Measurements from ENCODE around the gene NRCAM. TPM values are rescaled to one million over a fixed set of nuclear protein-coding genes. Genes with fewer than 3 reads are reported as not detected.

NRCAM gene
- polyA plus RNA-seq, 3 donors: not detected

DNA sequence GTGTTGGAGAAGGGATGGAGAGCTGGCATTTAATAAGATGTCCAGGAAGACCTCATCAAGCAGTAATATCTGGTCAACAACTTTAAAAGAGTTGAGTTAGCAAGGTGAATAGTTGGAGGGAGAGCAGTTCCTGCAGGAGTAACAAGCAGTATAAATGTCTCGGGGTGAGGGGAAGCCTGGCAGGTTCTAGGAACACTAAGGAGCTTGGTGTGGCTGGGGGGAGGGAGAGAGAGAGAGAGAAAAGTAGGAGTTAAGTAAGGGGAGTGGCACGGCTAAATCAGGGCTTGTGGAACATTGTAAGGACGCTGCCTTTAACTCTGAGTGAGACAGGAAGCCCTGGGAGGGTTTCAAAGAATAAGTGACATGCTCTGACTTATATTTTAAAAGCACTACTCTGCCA is 304.0 kb downstream of the NRCAM start:
- Mint-ChIP-seq H3K27me3 (ENCODE audit: low read depth in 3 of 3) (peaks cover 4 to 15% (median 7%) of the 10 kb centered on the region in 3 donors), H3K9me3 (no peaks in the 10 kb centered on the region), H3K4me3 (no peak overlapping the region), H3K27ac (no peak overlapping the region), H3K4me1 (peaks cover 9% of the 10 kb centered on the region), H3K36me3 (no peaks in the 10 kb centered on the region)
- no peaks in the 10 kb centered on the region for H3K9me3 ChIP-seq (replicated peaks in 1 of 2; ENCODE audit: control insufficient read depth in 1 of 2, insufficient read depth in 1 of 2, low read length in 2 of 2)
- no peaks in the 10 kb centered on the region for H3K79me2 ChIP-seq (ENCODE audit: insufficient read depth, low read length)
- H3K27me3 ChIP-seq (ENCODE audit: control insufficient read depth in 2 of 2, insufficient read depth in 2 of 2, low read length in 2 of 2): peaks cover 5 to 6% of the 10 kb centered on the region in 2 donors
- no peak overlapping the region for H3K4me2 ChIP-seq (replicated peaks; ENCODE audit: extremely low read depth, low read length, poor library complexity, severe bottlenecking)
- no peak overlapping the region for H3K9ac ChIP-seq (ENCODE audit: insufficient read depth, low read length, poor library complexity, severe bottlenecking)
- WGBS (ENCODE audit: insufficient coverage): 75% methylated on average over 3 of the region's 3 CpGs
- TF ChIP-seq, protein P1, sequence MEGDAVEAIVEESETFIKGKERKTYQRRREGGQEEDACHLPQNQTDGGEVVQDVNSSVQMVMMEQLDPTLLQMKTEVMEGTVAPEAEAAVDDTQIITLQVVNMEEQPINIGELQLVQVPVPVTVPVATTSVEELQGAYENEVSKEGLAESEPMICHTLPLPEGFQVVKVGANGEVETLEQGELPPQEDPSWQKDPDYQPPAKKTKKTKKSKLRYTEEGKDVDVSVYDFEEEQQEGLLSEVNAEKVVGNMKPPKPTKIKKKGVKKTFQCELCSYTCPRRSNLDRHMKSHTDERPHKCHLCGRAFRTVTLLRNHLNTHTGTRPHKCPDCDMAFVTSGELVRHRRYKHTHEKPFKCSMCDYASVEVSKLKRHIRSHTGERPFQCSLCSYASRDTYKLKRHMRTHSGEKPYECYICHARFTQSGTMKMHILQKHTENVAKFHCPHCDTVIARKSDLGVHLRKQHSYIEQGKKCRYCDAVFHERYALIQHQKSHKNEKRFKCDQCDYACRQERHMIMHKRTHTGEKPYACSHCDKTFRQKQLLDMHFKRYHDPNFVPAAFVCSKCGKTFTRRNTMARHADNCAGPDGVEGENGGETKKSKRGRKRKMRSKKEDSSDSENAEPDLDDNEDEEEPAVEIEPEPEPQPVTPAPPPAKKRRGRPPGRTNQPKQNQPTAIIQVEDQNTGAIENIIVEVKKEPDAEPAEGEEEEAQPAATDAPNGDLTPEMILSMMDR (IDR thresholded peaks at IDR 0.05): no peak
- H2AFZ ChIP-seq (ENCODE audit: insufficient read depth, low read depth, low read length, poor library complexity, severe bottlenecking): no peak overlapping the region
- H3K27ac ChIP-seq (ENCODE audit: low read depth in 1 of 2, low read length in 2 of 2): no peak overlapping the region
- H3K4me3 ChIP-seq (replicated peaks in 1 of 3; ENCODE audit: low read depth in 2 of 3, low read length in 3 of 3): no peak overlapping the region
- H3K36me3 ChIP-seq (replicated peaks in 1 of 2; ENCODE audit: control insufficient read depth in 1 of 2, insufficient read depth in 2 of 2, low read length in 2 of 2): no peaks in the 10 kb centered on the region
- DNase-seq: no peak
- no peaks in the 10 kb centered on the region for H4K20me1 ChIP-seq (ENCODE audit: insufficient read depth, low read length)
- H3K4me1 ChIP-seq (ENCODE audit: control insufficient read depth in 1 of 2, insufficient read depth in 2 of 2, low read length in 2 of 2): peaks cover 5 to 9% of the 10 kb centered on the region in 2 donors
- intact Hi-C loops (cut with micrococcal nuclease): no loop called here

DNA sequence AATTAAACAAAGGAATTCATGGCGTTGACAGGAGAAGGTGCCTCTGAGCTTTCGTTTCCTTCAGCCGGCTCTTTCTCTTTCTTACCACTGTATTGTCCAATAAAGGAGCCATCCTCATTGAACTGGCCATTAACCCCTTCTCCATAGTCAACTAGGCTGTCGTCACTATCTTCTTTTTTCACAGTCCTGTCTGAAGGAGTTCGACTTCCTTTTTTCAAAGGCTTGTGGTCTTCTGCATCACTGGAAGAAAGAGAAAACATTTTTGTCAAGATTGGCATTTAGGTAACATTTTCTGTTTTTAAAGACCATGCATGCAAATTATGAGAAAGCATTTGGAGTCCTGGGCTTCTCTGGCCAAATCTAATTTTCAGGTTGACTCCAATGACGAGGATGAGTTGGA is 306.3 kb downstream of the NRCAM start:
- Histone ChIP-seq H3K4me3 (replicated peaks in 1 of 3; ENCODE audit: low read depth in 2 of 3, low read length in 3 of 3) (no peak overlapping the region), H4K20me1 (ENCODE audit: insufficient read depth, low read length) (no peaks in the 10 kb centered on the region), H3K9me3 (replicated peaks in 1 of 2; ENCODE audit: control insufficient read depth in 1 of 2, insufficient read depth in 1 of 2, low read length in 2 of 2) (no peaks in the 10 kb centered on the region), H3K27me3 (ENCODE audit: control insufficient read depth in 2 of 2, insufficient read depth in 2 of 2, low read length in 2 of 2) (peaks cover 3 to 5% of the 10 kb centered on the region in 2 donors), H3K4me1 (ENCODE audit: control insufficient read depth in 1 of 2, insufficient read depth in 2 of 2, low read length in 2 of 2) (no peaks in the 10 kb centered on the region), H2AFZ (ENCODE audit: insufficient read depth, low read depth, low read length, poor library complexity, severe bottlenecking) (no peak overlapping the region), H3K27ac (ENCODE audit: low read depth in 1 of 2, low read length in 2 of 2) (no peak overlapping the region), H3K4me2 (replicated peaks; ENCODE audit: extremely low read depth, low read length, poor library complexity, severe bottlenecking) (no peak overlapping the region), H3K36me3 (replicated peaks in 1 of 2; ENCODE audit: control insufficient read depth in 1 of 2, insufficient read depth in 2 of 2, low read length in 2 of 2) (no peaks in the 10 kb centered on the region), H3K79me2 (ENCODE audit: insufficient read depth, low read length) (no peaks in the 10 kb centered on the region), H3K9ac (ENCODE audit: insufficient read depth, low read length, poor library complexity, severe bottlenecking) (no peak overlapping the region)
- Mint-ChIP-seq H3K27me3 (ENCODE audit: low read depth in 3 of 3) (peaks cover 4 to 15% (median 8%) of the 10 kb centered on the region in 3 donors), H3K4me1 (no peaks in the 10 kb centered on the region), H3K27ac (no peak overlapping the region), H3K36me3 (no peaks in the 10 kb centered on the region), H3K4me3 (no peak overlapping the region), H3K9me3 (no peaks in the 10 kb centered on the region)
- TF ChIP-seq, protein P1 (IDR thresholded peaks at IDR 0.05): no peak
- DNase-seq: no peak
- WGBS (ENCODE audit: insufficient coverage): 48% methylated on average over 2 of the region's 6 CpGs
- intact Hi-C loops (cut with micrococcal nuclease): no loop called here

All from CD14-positive monocyte (primary cell).